NCI-H226 (cell line): Measurements from ENCODE around the gene CTNNA3.

Source experiments
- DNase-seq: peaks from one replicate; pipeline ENCODE4 v3.0.0-alpha.2; 2015

The CTNNA3 gene

GRCh38 chr10:66273966-66274519 is 1422.0 kb downstream of the CTNNA3 start:
- DNase-seq = no peak

- no peak for DNase-seq
Measured at GRCh38 chr10:66265398-66265797, 1430.6 kb downstream of the CTNNA3 start.

GRCh38 chr10:66259836-66260235 is 1436.2 kb downstream of the CTNNA3 start:
- DNase-seq = no peak

GRCh38 chr10:66258693-66259092 is 1437.3 kb downstream of the CTNNA3 start:
- DNase-seq = no peak

- DNase-seq = no peak
Measured at GRCh38 chr10:66257801-66258200, 1438.2 kb downstream of the CTNNA3 start.

- DNase-seq = no peak
Measured at GRCh38 chr10:66252986-66253385, 1443.0 kb downstream of the CTNNA3 start.

- DNase-seq = no peak
Measured at GRCh38 chr10:66246177-66246576, 1449.8 kb downstream of the CTNNA3 start.

- no peak for DNase-seq
Measured at GRCh38 chr10:66244953-66245352, 1451.0 kb downstream of the CTNNA3 start.

GRCh38 chr10:66242885-66243284 is 1453.1 kb downstream of the CTNNA3 start:
- no peak for DNase-seq

GRCh38 chr10:66239062-66239461 is 1456.9 kb downstream of the CTNNA3 start:
- no peak for DNase-seq

- DNase-seq = no peak
Measured at GRCh38 chr10:66238343-66238742, 1457.7 kb downstream of the CTNNA3 start.

GRCh38 chr10:66234872-66235271 is 1461.1 kb downstream of the CTNNA3 start:
- DNase-seq = no peak

GRCh38 chr10:66228887-66229286 is 1467.1 kb downstream of the CTNNA3 start:
- no peak for DNase-seq

- DNase-seq = no peak
Measured at GRCh38 chr10:66223656-66224055, 1472.3 kb downstream of the CTNNA3 start.

- no peak for DNase-seq
Measured at GRCh38 chr10:66222462-66223046, 1473.4 kb downstream of the CTNNA3 start.

GRCh38 chr10:66218981-66219587 is 1476.9 kb downstream of the CTNNA3 start:
- DNase-seq = peak; percentile 4

GRCh38 chr10:66218289-66218688 is 1477.7 kb downstream of the CTNNA3 start:
- no peak for DNase-seq

GRCh38 chr10:66215920-66216319 is 1480.1 kb downstream of the CTNNA3 start:
- no peak for DNase-seq

GRCh38 chr10:66214721-66215404 is 1481.1 kb downstream of the CTNNA3 start:
- no peak for DNase-seq

GRCh38 chr10:66209025-66209424 is 1487.0 kb downstream of the CTNNA3 start:
- no peak for DNase-seq

- DNase-seq = no peak
Measured at GRCh38 chr10:66204838-66205237, 1491.2 kb downstream of the CTNNA3 start.

GRCh38 chr10:66202101-66202500 is 1493.9 kb downstream of the CTNNA3 start:
- DNase-seq = no peak

GRCh38 chr10:66192162-66192831 is 1503.7 kb downstream of the CTNNA3 start:
- no peak for DNase-seq

GRCh38 chr10:66190413-66190812 is 1505.6 kb downstream of the CTNNA3 start:
- DNase-seq = no peak
